ENCODE data around the gene SGSM2. TPM values are rescaled to one million over a fixed set of nuclear protein-coding genes. Genes with fewer than 3 reads are reported as not detected.

Gene SGSM2
- total and polyA plus RNA-seq, 2 of the 13 experiments (the other 11 are each of a cell fraction or from before 2014, with no cell fraction given): 30.4 to 51.3 TPM

- H4K20me1 ChIP-seq (ENCODE audit: insufficient read depth, low read length): no peaks in the 10 kb centered on the region; the same call in 1 of the 2 replicates
- H3K36me3 ChIP-seq (replicated peaks in 1 of 2; ENCODE audit: control insufficient read depth in 1 of 2, insufficient read depth in 2 of 2, low read length in 2 of 2): peaks cover 14 to 73% of the 10 kb centered on the region in 2 experiments
- no peak for TF ChIP-seq SOX13 (IDR thresholded peaks at IDR 0.05)
- no peak for TF ChIP-seq SOX13 (CRISPR knock-in tag; conservative IDR thresholded peaks at IDR 0.05 in 1 of 2, IDR thresholded peaks at IDR 0.05 in 1 of 2)
- TF ChIP-seq RFX5 (IDR thresholded peaks at IDR 0.05; ENCODE audit: low read depth, low read length): peak; percentile 86
- no peak overlapping the region for H3K9ac ChIP-seq (ENCODE audit: insufficient read depth, low read depth, low read length)
- no peak overlapping the region for H3K4me2 ChIP-seq (ENCODE audit: low read depth, low read length)
- no peaks in the 10 kb centered on the region for H3K79me2 ChIP-seq (ENCODE audit: insufficient read depth, low read length)
- no peak for FAIRE-seq
- POLR2A ChIA-PET: no interaction called here
- in situ Hi-C loops (cut with HindIII; ENCODE audit: extremely low pct_ligation_motif_present, low pct_unique_long_range_greater_than_20kb): no loop called here
- intact Hi-C loops (cut with micrococcal nuclease; ENCODE audit: unreplicated experiment): no loop called here
- CTCF ChIA-PET (ENCODE audit: low intra/inter-chr PET ratio, low total read pairs): no interaction called here
- H3K9me3 ChIP-seq (ENCODE audit: low read length): no peaks in the 10 kb centered on the region
- WGBS (ENCODE audit: low lambda C conversion rate): 94% methylated on average over 5 of the region's 5 CpGs
- H3K4me1 ChIP-seq (ENCODE audit: insufficient read depth, low read length): no peaks in the 10 kb centered on the region
- no peaks in the 10 kb centered on the region for H3K27me3 ChIP-seq (ENCODE audit: control insufficient read depth in 1 of 2, insufficient read depth in 2 of 2, low read length in 2 of 2)
- H2AFZ ChIP-seq (ENCODE audit: low read length): no peak overlapping the region
- no peak for DNase-seq (ENCODE audit: low spot score)
- no TSS peak for BruUV-seq (replicated peaks)
- ATAC-seq: no peak
- no peak overlapping the region for H3K27ac ChIP-seq (ENCODE audit: extremely low read length, insufficient read depth, low read length)
- H3K4me3 ChIP-seq (replicated peaks in 1 of 3; ENCODE audit: insufficient read depth in 1 of 3, low read depth in 2 of 3, low read length in 3 of 3): no peak overlapping the region
These were observed 47.3 kb upstream of the SGSM2 start for GRCh38 chr17:2289878-2290478.

- CTCF ChIA-PET (ENCODE audit: low intra/inter-chr PET ratio, low total read pairs): no interaction called here
- TF ChIP-seq TMF1 (CRISPR knock-in tag; IDR thresholded peaks at IDR 0.05; ENCODE audit: low read depth): no peak
- TF ChIP-seq TSC22D2 (CRISPR knock-in tag; IDR thresholded peaks at IDR 0.05; ENCODE audit: borderline replicate concordance): no peak
- TF ChIP-seq TFAP4 (IDR thresholded peaks at IDR 0.05; ENCODE audit: borderline replicate concordance, low read depth): no peak
- no peak for TF ChIP-seq HOXA5 (CRISPR knock-in tag; IDR thresholded peaks at IDR 0.05)
- TF ChIP-seq RFXAP (CRISPR knock-in tag; IDR thresholded peaks at IDR 0.05; ENCODE audit: borderline replicate concordance): no peak
- TF ChIP-seq HOMEZ (CRISPR knock-in tag; IDR thresholded peaks at IDR 0.05; ENCODE audit: low read depth): no peak
- TF ChIP-seq ZNF329 (CRISPR knock-in tag; IDR thresholded peaks at IDR 0.05; ENCODE audit: low read depth): no peak
- no peak for TF ChIP-seq CREB3 (CRISPR knock-in tag; IDR thresholded peaks at IDR 0.05)
- no peak for TF ChIP-seq THAP9 (CRISPR knock-in tag; IDR thresholded peaks at IDR 0.05; ENCODE audit: borderline replicate concordance)
- TF ChIP-seq FOXM1 (CRISPR knock-in tag; IDR thresholded peaks at IDR 0.05): no peak
These were observed 45.2 kb upstream of the SGSM2 start for GRCh38 chr17:2292100-2292499.

More at GRCh38 chr17:2292100-2292499, 45.2 kb upstream of the SGSM2 start:
- no peak overlapping the region for H3K4me3 ChIP-seq (replicated peaks in 1 of 3; ENCODE audit: insufficient read depth in 1 of 3, low read depth in 2 of 3, low read length in 3 of 3)
- H4K20me1 ChIP-seq (ENCODE audit: insufficient read depth, low read length): no peaks in the 10 kb centered on the region; the same call in 1 of the 2 replicates
- POLR2A ChIA-PET: no interaction called here
- no peak for ATAC-seq
- FAIRE-seq: no peak
- in situ Hi-C loops (cut with HindIII; ENCODE audit: extremely low pct_ligation_motif_present, low pct_unique_long_range_greater_than_20kb) (no loop called here), intact Hi-C loops (cut with micrococcal nuclease; ENCODE audit: unreplicated experiment) (no loop called here)
- no peak overlapping the region for H3K27ac ChIP-seq (ENCODE audit: extremely low read length, insufficient read depth, low read length)
- no peak overlapping the region for H3K9ac ChIP-seq (ENCODE audit: insufficient read depth, low read depth, low read length)
- 92% methylated on average over 2 of the region's 2 CpGs for WGBS (ENCODE audit: low lambda C conversion rate)
- H3K9me3 ChIP-seq (ENCODE audit: low read length): no peaks in the 10 kb centered on the region
- peaks cover 17 to 79% of the 10 kb centered on the region in 2 experiments for H3K36me3 ChIP-seq (replicated peaks in 1 of 2; ENCODE audit: control insufficient read depth in 1 of 2, insufficient read depth in 2 of 2, low read length in 2 of 2)
- H3K4me2 ChIP-seq (ENCODE audit: low read depth, low read length): no peak overlapping the region
- H3K79me2 ChIP-seq (ENCODE audit: insufficient read depth, low read length): peaks cover 6% of the 10 kb centered on the region
- no peaks in the 10 kb centered on the region for H3K4me1 ChIP-seq (ENCODE audit: insufficient read depth, low read length)
- H2AFZ ChIP-seq (ENCODE audit: low read length): no peak overlapping the region
- no TSS peak for BruUV-seq (replicated peaks)
- DNase-seq (ENCODE audit: low spot score): no peak
- no peaks in the 10 kb centered on the region for H3K27me3 ChIP-seq (ENCODE audit: control insufficient read depth in 1 of 2, insufficient read depth in 2 of 2, low read length in 2 of 2)

Measured in HepG2 (cell line).